HG02763 (cell line): Measurements from ENCODE around the gene LRP8.

Source experiments
- ATAC-seq: cut with Tn5 transposase; IDR thresholded peaks from one replicate; pipeline ENCODE4 v1.9.1; 2021; ENCODE audit warnings: mild to moderate bottlenecking, moderate library complexity; ENCODE audit not compliant: unreplicated experiment

The LRP8 gene

DNA sequence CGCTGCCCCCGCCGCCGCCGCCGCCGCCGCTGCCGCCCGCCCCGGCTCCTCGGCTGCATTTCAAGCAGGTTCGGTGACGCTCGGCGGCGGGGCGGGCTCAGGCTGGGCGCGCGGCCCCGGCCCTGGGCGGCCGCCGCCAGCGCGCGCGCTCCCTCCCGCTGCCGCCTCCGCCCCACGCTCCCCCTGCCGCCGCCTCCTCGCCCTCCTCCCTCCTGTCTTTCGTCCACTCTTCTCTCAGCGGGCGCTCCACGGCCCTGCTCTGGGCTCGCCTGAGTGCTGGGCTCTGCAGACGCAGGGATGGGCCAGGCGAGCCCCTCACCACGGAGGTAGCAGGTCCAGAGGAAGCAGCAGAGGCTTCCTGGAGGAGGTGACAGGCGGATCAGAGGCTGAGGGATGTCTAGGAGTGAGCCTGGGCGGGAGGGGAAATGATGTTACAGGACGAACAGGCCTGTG lies at the start of gene LRP8:
LRP8 (minus strand) TSS at position 62 of the 453 bp plus-strand sequence. CDS start 158 bp downstream, outside the sequence.
- peak; percentile 32 for ATAC-seq

GRCh38 chr1:53377438-53377841 lies 49.6 kb upstream of the LRP8 start:
- ATAC-seq: no peak

DNA sequence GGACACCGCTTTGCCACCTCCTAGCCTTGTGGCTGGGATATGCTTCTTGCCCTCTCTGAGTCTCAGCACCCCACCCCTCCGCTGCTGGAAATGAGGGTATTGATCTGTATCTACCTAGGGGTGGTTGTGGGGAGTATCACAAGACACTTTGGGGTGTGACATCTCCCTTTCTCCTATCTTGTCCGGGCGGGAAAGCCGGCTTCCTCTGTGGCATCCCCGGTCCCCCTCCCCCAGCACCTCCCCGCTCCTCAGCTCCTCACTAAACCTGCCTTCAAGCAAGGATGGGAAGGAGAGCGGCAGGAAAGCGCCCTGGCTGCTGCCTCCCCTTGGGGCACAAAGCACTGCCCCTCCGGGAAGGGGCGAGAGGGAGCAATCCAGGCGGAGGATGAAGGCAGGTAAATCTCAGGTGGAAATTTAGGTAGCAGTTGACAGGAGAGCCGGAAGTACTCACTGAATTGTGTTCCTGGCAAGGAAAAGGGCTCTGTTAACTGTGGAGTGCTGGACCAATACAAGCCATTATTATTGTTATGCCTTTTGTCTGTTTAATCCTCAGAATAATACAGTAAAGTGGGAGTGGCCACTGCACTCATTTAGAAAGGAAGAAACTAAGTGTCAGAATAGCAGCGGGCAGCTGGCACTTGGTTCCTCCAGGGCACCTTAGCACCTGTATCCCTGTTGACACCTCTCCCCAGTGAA lies 49.0 kb upstream of the LRP8 start:
- ATAC-seq: no peak

GRCh38 chr1:53376041-53376461 lies 48.2 kb upstream of the LRP8 start:
- no peak for ATAC-seq

DNA sequence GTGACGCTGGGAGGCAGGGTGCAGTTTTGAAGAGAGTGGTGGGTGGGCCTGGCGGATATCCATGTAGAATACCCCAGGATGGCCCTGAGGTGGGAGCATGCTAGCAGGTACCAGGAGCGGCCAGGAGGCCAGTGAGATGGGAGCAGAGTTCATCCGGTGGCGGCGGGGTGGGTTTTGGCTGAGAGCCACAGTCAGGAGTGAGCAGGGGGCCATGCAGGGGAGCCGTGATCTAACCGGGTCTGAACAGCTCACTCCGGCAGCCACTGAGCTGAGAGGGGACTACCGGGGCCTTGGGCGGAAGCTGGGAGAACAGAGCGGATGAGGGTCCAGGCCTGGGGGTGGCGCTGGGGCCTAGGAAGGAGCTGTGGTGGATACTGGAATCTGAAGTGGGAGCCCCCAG lies 47.6 kb upstream of the LRP8 start:
- no peak for ATAC-seq

DNA sequence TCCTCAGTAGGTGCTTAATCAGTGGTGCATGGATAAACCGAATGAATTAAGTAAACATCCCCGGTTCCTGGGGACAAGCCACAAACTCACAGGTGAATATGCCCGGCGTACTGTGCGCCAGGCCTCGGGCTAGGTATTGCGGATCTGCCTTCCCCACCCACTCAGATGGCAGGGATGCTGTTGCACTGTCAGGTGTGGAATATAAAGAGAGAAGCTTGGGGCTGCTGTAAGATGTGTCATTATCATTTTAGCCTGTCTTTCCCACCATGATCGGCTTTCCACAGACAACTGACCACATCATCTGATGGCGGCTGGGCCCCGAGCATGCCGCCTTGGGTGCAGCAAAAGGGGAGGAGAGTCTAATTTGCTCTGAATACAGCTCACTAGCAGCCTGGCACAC lies 45.4 kb upstream of the LRP8 start:
- no peak for ATAC-seq

DNA sequence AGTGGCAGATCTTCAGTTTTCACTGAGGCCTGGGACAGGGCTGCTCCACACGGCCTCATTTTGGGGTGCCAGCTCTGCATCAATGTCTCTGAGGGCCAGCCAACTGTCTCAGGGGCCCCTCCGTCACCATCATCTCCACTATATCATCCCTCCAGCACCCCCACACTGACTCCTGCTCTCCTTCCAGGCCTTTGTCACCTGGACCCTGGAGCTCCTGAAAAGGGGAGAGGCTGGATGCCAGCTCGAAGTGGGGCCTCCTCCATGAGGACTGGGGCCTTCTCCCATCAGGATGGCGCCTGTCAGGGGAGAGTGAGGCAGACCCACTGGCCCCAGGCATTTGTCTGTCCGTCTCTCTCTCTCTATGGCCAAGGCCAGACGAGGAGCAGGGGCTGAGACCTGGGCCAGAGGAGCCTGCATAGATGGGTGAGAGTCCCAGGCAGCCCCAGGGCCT lies 44.7 kb upstream of the LRP8 start:
- ATAC-seq: no peak

DNA sequence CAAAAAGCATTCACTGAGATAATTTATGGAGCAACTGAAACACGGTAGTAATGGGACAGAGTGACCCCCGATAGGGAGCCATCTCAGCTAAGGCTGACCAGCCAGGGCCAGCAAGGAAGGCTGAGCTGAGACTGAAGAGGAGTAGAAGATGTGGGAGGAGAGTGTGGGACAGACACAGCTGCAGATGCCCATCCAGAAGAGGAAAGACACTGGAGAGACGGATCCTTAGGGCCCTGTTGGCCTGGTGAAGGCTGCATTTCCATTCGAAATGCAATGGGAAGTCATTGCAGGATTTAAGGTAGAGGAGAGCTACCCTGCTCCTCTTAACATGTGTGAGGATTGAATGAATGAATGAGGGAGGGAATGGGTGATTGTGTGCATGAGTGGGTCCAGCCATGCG lies 44.0 kb upstream of the LRP8 start:
- ATAC-seq: no peak

DNA sequence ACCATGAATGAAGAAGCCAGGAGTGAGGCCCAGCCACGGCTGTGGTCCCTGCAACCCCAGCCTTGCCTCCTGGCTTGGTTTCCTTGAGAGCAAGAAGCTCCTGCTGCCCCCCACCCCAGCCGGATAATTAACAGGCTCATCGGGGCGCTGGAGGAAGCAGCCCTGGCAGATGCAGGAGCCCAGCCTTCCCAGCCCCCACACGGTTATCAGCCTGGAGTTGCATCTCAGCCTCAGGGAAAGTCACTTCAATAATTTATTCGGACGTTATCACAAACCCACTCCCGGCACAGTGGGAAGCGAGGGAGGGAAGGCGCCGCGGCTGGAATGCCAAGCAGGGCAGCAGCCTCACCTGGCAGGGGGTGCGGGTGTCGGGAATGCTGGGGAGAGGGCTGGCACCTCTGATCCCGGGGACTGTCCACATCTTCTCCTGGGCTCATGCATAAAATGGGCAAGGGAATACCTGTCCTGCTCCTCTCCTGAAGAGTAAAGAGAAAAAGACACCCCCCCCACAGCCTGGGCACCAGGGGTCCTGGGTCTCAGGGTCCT lies 43.3 kb upstream of the LRP8 start:
- ATAC-seq: no peak

DNA sequence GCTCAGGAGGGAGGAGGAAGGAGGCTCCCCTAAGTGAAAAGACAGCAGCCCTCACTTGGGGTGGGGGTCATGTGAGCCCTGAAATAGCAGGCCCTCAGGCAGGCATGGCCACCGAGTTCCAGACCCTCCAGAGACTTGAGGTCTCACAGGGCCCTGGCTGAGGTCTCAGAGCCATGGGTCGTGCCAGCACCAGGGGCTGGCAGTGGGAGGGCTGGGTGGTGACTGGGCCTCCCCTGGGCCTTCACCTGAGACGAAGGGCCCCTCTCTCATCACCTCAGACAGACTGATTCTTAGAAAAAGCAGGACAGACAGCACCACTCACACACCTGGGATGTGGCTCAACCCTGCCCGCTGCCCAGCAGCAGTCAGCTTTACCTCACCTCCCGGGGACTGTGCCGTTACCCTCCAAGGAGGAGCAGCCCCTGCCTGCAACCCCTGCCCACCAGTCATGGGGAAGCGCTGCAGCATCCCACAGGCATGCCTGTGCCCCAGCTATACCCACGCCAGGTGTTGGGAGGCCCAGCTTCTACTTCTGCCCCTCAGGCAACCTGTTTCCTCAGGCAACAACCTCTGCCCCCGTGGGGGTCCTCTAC lies 42.6 kb upstream of the LRP8 start:
- no peak for ATAC-seq

DNA sequence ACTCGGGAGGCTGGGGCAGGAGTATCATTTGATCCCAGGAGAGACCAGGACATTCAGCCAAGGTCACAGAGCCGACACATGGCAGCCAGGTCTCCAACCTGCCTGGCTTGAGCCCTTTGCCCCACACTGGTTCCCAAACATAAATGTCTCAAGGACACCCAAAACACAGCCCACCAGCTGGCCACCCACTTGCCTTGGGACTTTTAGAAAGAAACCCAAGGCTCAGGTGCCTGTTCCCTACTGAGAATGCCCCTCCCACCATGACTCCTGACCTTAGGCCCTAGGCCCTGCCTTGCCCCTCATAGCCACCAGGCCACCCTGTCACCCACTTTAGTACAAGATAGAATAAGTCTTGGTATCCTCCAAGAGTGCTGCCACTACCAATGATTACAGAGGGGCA lies 41.9 kb upstream of the LRP8 start:
- no peak for ATAC-seq

- ATAC-seq: no peak
Observed at GRCh38 chr1:53369034-53369750, 41.3 kb upstream of the LRP8 start.

GRCh38 chr1:53368314-53369033 lies 40.6 kb upstream of the LRP8 start:
- ATAC-seq: no peak

DNA sequence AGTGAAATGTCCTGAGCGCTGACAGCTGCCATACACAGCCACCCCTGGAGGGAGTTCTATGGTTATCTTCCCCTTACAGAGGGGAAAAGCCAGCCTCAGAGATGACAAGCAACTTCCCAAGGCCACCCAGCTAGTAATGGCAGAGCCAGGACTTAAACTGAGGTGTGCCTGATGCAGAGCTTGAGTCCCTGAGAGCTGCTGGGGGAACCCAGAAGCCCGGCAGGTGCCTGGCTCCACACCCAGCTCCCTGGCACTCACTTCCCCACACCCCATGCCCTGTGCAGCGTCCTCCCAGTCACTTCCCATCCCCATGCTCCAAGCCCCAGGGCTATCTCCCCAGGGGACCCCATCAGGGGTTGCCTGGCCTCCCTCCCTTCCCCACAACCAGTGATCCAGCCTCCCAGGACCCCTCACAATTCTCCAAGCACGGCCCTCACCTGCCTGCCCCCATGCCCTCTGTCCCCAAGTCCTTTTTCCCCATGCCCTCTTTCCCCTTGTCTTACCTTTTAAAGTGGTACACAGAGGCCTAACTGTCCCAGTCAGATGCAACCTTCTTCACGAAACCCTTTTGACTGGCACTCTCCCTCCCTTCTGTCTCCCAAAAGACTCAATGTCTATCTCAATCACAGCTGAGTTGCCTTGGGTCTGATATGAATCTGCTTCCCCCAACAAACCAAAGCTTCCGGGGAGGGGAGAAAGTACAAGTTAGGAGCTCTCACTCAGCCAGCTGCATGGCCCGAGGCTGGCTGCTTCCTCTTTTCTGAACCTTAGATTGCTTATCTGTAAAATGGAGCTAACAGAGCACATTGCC lies 39.8 kb upstream of the LRP8 start:
- ATAC-seq: peak; percentile 84

DNA sequence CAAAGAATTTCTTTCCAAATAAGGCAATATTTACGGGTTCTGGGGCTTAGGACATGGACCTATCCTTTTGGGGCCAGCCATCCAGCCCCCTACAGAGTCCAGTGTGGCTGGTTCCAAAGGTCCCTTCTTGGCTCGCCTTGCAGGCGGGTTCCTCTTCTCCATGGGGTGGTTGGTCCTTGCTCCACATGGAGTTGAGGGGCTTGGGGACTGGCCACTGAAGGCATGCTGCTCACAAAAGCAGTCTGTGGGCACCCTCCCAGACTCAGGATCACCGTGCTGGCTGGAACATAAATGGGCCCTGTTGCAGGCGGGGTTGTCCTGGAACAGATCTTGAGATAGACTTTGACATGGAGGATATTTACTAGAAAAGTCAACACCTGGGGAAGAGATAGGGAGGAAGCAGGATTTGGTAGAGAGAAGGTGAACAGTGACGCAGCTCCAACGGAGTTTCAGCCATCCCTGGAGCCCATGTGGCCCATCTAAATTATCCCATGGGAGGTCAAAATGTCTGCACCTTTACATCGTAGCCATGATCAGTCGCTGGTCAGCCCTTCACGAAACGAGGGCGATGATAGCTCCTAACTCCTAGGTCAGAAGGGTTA lies 39.1 kb upstream of the LRP8 start:
- no peak for ATAC-seq

DNA sequence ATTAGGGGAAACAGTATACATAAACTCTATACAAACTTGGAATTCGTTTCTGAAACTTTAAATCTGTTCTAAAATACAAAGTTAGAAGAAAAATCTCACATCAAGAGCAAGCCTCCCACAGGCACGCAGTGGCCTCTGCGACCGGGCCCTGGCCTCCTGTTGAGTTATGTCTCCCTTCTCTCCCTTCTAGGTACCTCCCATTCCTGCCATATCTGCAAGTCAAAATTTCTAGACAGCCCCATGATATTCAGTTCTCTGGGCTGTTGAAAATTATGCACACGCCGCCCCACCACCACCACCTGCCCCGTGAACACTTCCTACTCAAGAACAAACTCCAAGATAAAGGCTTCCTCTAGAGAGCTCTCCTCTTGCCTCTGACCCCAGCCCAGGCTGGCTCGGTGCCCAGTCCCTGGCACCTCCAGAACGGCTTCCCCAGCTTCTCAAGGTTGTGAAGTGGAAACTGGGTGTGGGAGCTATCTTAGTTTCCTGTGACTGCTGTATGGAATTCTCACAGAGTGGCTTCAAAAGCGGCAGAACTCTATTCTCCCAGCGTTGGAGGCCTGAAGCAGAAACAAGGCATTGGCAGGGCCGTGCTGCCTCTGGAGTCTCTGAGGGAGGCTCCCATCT lies 37.7 kb upstream of the LRP8 start:
- ATAC-seq: no peak

DNA sequence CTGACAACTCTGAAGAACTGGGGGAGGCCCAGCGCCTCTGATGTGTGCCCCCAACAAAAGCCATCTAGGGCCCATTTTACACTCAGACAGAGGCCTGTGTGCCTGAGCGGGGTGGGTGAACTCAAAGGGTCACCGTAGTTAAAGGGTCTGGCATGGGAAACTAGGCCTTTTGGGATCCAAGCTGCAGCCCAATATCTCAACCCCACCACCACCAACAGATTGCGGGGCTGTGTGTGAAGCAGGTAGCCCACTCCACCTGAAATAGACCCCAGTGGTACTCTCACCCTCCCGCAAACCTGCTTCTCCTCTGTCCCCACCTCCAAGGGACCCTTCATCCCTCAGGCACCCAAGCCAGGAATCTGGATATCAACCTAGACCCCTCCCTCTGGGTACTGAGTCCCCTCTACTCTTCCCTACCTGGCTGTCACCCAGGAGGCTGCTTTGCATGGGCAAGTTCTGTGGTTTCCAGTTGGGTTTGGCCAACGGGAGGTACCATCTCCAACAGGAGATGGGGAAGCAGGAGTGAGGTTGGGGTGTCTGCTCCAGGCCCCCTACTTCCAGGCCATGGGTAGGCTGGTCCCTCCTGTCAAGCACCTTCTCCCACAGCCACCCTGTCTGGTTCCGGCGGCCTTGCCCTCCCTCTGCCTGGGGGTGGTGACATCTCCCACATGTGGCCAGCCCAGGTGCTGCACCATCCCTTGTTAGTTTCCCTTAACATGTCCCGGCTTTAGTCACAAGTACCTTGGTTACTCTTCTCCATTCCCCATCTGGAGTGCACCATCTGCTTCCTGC lies 35.2 kb upstream of the LRP8 start:
- no peak for ATAC-seq

- no peak for ATAC-seq
Observed at GRCh38 chr1:53362270-53362669, 34.4 kb upstream of the LRP8 start.

DNA sequence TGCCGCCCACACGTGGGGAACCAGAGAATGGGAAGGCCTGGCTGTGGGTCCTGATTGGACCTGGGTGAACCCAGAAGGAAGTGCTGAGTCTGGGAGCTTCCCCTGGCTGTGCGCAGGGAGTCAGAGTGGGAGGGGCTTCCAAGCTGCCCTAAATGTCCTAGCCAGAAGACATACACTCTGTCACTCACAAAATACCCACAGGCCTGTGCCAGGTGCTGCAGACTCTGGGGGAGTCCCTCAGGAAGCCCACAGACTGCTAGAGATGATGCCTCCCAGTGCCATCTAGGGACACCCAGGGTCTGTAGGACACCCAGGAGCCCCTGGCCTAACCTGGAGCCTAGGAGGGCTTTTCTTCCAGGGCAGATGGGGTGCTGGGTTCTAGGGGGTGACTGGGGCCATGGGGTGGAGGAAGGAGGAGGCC lies 33.7 kb upstream of the LRP8 start:
- no peak for ATAC-seq
